ENCODE results near the gene GREB1. TPM values are rescaled to one million over a fixed set of nuclear protein-coding genes. Genes with fewer than 3 reads are reported as not detected.
A peak's percentile ranks its signal among the peaks of the same experiment; 100 is the strongest.

The GREB1 gene
- under 1 TPM; 0.10 to 0.29 TPM for total RNA-seq

GRCh38 chr2:11533278-11534070 lies at the start of gene GREB1:
Gene GREB1, plus strand, starts transcription at chr2:11534045. Its CDS starts 22,570 bp downstream, at chr2:11556615.
- no peak for DNase-seq
- CTCF ChIA-PET = no interaction called here
- Mint-ChIP-seq H3K36me3 (ENCODE audit: low read depth) (no peaks in the 10 kb centered on the region), H3K9me3 (no peaks in the 10 kb centered on the region), H3K4me3 (no peak within 1 kb of the TSS), H3K27ac (no peak within 1 kb of the TSS), H3K4me1 (no peaks in the 10 kb centered on the region), H3K27me3 (peaks cover 26% of the 10 kb centered on the region)
- POLR2A ChIA-PET = no interaction called here

GRCh38 chr2:11488809-11489208 lies 45.0 kb upstream of the GREB1 start:
- Mint-ChIP-seq H3K27me3 (peaks cover 32% of the 10 kb centered on the region), H3K27ac (no peak overlapping the region), H3K36me3 (ENCODE audit: low read depth) (no peaks in the 10 kb centered on the region), H3K4me3 (no peak overlapping the region), H3K9me3 (no peaks in the 10 kb centered on the region), H3K4me1 (no peaks in the 10 kb centered on the region)
- CTCF ChIA-PET = interaction anchor here (0.6 kb wide), 1 partner anchor 179 kb away, joined by 3 read pairs; no protein-coding TSS in a partner anchor
- POLR2A ChIA-PET = no interaction called here
- no peak for DNase-seq

GRCh38 chr2:11490194-11490593 lies 43.7 kb upstream of the GREB1 start:
- no peaks in the 10 kb centered on the region for H3K36me3 Mint-ChIP-seq (ENCODE audit: low read depth)
- CTCF ChIA-PET = interaction anchor here (0.9 kb wide), 1 partner anchor 93 kb away, joined by 4 read pairs; no protein-coding TSS in a partner anchor
- H3K4me1 Mint-ChIP-seq = no peaks in the 10 kb centered on the region
- POLR2A ChIA-PET = no interaction called here
- H3K27ac Mint-ChIP-seq = no peak overlapping the region
- no peak for DNase-seq
- H3K9me3 Mint-ChIP-seq = no peaks in the 10 kb centered on the region
- peaks cover 24% of the 10 kb centered on the region for H3K27me3 Mint-ChIP-seq
- no peak overlapping the region for H3K4me3 Mint-ChIP-seq

GRCh38 chr2:11491348-11491933 lies 42.4 kb upstream of the GREB1 start:
- no peaks in the 10 kb centered on the region for H3K4me1 Mint-ChIP-seq
- ChIA-PET CTCF (interaction anchor here (0.6 to 0.9 kb wide), 2 partner anchors 92 to 129 kb away, joined by 3 to 4 read pairs; no protein-coding TSS in a partner anchor), POLR2A (no interaction called here)
- peaks cover 13% of the 10 kb centered on the region for H3K27me3 Mint-ChIP-seq
- H3K27ac Mint-ChIP-seq = no peak overlapping the region
- no peaks in the 10 kb centered on the region for H3K9me3 Mint-ChIP-seq
- no peaks in the 10 kb centered on the region for H3K36me3 Mint-ChIP-seq (ENCODE audit: low read depth)
- H3K4me3 Mint-ChIP-seq = no peak overlapping the region
- no peak for DNase-seq

GRCh38 chr2:11492244-11492643 lies 41.6 kb upstream of the GREB1 start:
- POLR2A ChIA-PET = no interaction called here
- CTCF ChIA-PET = interaction anchor here (0.6 kb wide), 1 partner anchor 128 kb away, joined by 3 read pairs; no protein-coding TSS in a partner anchor
- H3K9me3 Mint-ChIP-seq = no peaks in the 10 kb centered on the region
- H3K4me3 Mint-ChIP-seq = no peak overlapping the region
- no peaks in the 10 kb centered on the region for H3K4me1 Mint-ChIP-seq
- H3K27me3 Mint-ChIP-seq = peaks cover 14% of the 10 kb centered on the region
- H3K27ac Mint-ChIP-seq = no peak overlapping the region
- no peak for DNase-seq
- no peaks in the 10 kb centered on the region for H3K36me3 Mint-ChIP-seq (ENCODE audit: low read depth)

GRCh38 chr2:11492720-11493119 lies 41.1 kb upstream of the GREB1 start:
- no peak overlapping the region for H3K4me3 Mint-ChIP-seq
- no peaks in the 10 kb centered on the region for H3K9me3 Mint-ChIP-seq
- CTCF ChIA-PET = interaction anchor here (0.7 kb wide), 1 partner anchor 368 kb away, joined by 3 read pairs; no protein-coding TSS in a partner anchor
- DNase-seq = no peak
- no peaks in the 10 kb centered on the region for H3K36me3 Mint-ChIP-seq (ENCODE audit: low read depth)
- H3K27ac Mint-ChIP-seq = no peak overlapping the region
- peaks cover 12% of the 10 kb centered on the region for H3K27me3 Mint-ChIP-seq
- POLR2A ChIA-PET = no interaction called here
- H3K4me1 Mint-ChIP-seq = no peaks in the 10 kb centered on the region

GRCh38 chr2:11493282-11493681 lies 40.6 kb upstream of the GREB1 start:
- Mint-ChIP-seq H3K27ac (no peak overlapping the region), H3K4me1 (no peaks in the 10 kb centered on the region), H3K27me3 (peaks cover 13% of the 10 kb centered on the region), H3K36me3 (ENCODE audit: low read depth) (no peaks in the 10 kb centered on the region), H3K9me3 (no peaks in the 10 kb centered on the region), H3K4me3 (no peak overlapping the region)
- ChIA-PET CTCF (interaction anchor here (0.7 kb wide), 1 partner anchor 369 kb away, joined by 3 read pairs; no protein-coding TSS in a partner anchor), POLR2A (no interaction called here)
- DNase-seq = no peak

- Mint-ChIP-seq H3K27me3 (peaks cover 21% of the 10 kb centered on the region), H3K9me3 (no peaks in the 10 kb centered on the region), H3K27ac (no peak overlapping the region), H3K4me1 (no peaks in the 10 kb centered on the region), H3K36me3 (ENCODE audit: low read depth) (no peaks in the 10 kb centered on the region), H3K4me3 (no peak overlapping the region)
- ChIA-PET CTCF (no interaction called here), POLR2A (no interaction called here)
- no peak for DNase-seq
Observed at GRCh38 chr2:11494310-11494709, 39.5 kb upstream of the GREB1 start.

GRCh38 chr2:11495844-11496681 lies 37.8 kb upstream of the GREB1 start:
- ChIA-PET CTCF (no interaction called here), POLR2A (no interaction called here)
- Mint-ChIP-seq H3K36me3 (ENCODE audit: low read depth) (no peaks in the 10 kb centered on the region), H3K27ac (no peak overlapping the region), H3K9me3 (no peaks in the 10 kb centered on the region), H3K4me3 (no peak overlapping the region), H3K4me1 (peaks cover 7% of the 10 kb centered on the region), H3K27me3 (peaks cover 18% of the 10 kb centered on the region)
- DNase-seq = no peak

- no peak overlapping the region for H3K27ac Mint-ChIP-seq
- no peaks in the 10 kb centered on the region for H3K36me3 Mint-ChIP-seq (ENCODE audit: low read depth)
- CTCF ChIA-PET = interaction anchor here (0.8 to 1.0 kb wide), 2 partner anchors 12 to 85 kb away, joined by 3 read pairs; no protein-coding TSS in a partner anchor
- H3K4me1 Mint-ChIP-seq = peaks cover 8% of the 10 kb centered on the region
- H3K9me3 Mint-ChIP-seq = peaks cover 4% of the 10 kb centered on the region
- H3K4me3 Mint-ChIP-seq = no peak overlapping the region
- POLR2A ChIA-PET = no interaction called here
- peaks cover 17% of the 10 kb centered on the region for H3K27me3 Mint-ChIP-seq
- DNase-seq = no peak
Observed at GRCh38 chr2:11498543-11499034, 35.3 kb upstream of the GREB1 start.

GRCh38 chr2:11499081-11499743 lies 34.6 kb upstream of the GREB1 start:
- ChIA-PET CTCF (interaction anchor here (0.8 kb wide), 1 partner anchor 13 kb away, joined by 3 read pairs; no protein-coding TSS in a partner anchor), POLR2A (no interaction called here)
- no peak for DNase-seq
- H3K36me3 Mint-ChIP-seq (ENCODE audit: low read depth) = no peaks in the 10 kb centered on the region
- peaks cover 8% of the 10 kb centered on the region for H3K4me1 Mint-ChIP-seq
- H3K27ac Mint-ChIP-seq = no peak overlapping the region
- H3K9me3 Mint-ChIP-seq = peaks cover 5% of the 10 kb centered on the region
- H3K27me3 Mint-ChIP-seq = peaks cover 17% of the 10 kb centered on the region
- no peak overlapping the region for H3K4me3 Mint-ChIP-seq

- CTCF ChIA-PET = interaction anchor here (0.6 kb wide), 1 partner anchor 580 kb away, joined by 3 read pairs; no protein-coding TSS in a partner anchor
- Mint-ChIP-seq H3K27ac (peak overlapping the region; percentile 41), H3K4me1 (peaks cover 8% of the 10 kb centered on the region), H3K36me3 (ENCODE audit: low read depth) (no peaks in the 10 kb centered on the region), H3K4me3 (no peak overlapping the region), H3K27me3 (peaks cover 19% of the 10 kb centered on the region), H3K9me3 (peaks cover 5% of the 10 kb centered on the region)
- DNase-seq = no peak
- POLR2A ChIA-PET = interaction anchor here (0.6 kb wide), 1 partner anchor 97 kb away, joined by 3 read pairs; no protein-coding TSS in a partner anchor
Observed at GRCh38 chr2:11500702-11501303, 33.0 kb upstream of the GREB1 start.
